ENCODE results near the gene GPHB5. TPM values are rescaled to one million over a fixed set of nuclear protein-coding genes. Genes with fewer than 3 reads are reported as not detected.

GPHB5 gene
- total RNA-seq, 2 experiments from 2014 or later: not detected

DNA sequence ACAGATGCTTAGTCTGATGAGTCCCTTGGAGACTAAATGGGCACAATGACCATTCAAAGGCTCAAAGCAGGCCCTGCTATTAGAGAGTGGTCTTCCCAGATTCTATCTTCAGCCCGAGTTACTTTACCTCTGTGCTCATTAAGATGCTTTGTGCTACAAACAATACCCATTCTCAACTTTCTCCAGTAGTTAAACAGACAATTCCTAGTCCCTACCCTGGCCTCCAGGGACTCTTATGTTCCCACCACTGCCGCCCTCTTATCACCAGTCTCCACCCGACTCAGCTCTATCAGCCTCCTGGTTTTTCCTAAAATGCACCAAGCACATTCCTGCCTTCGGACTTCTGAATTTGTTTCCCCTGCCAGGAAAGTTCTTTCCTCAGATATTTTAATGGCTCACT is 25.6 kb upstream of the GPHB5 start:
- Histone ChIP-seq H3K9me3 (ENCODE audit: low read length) (no peaks in the 10 kb centered on the region), H4K20me1 (ENCODE audit: insufficient read depth, low read length) (no peaks in the 10 kb centered on the region), H3K27ac (ENCODE audit: low read depth, low read length, poor library complexity, severe bottlenecking) (no peak overlapping the region), H3K4me1 (ENCODE audit: insufficient read depth, low read length, poor library complexity, severe bottlenecking) (no peaks in the 10 kb centered on the region), H2AFZ (ENCODE audit: low read length) (no peak overlapping the region), H3K9me2 (ENCODE audit: insufficient read depth, low read length) (no peaks in the 10 kb centered on the region), H3K4me3 (ENCODE audit: low read depth, low read length, poor library complexity, severe bottlenecking) (no peak overlapping the region), H3K4me2 (ENCODE audit: low read length) (no peak overlapping the region), H3K36me3 (ENCODE audit: insufficient read depth, low read length) (no peaks in the 10 kb centered on the region), H3K79me2 (ENCODE audit: insufficient read depth, low read depth, low read length) (no peaks in the 10 kb centered on the region)
- ChIA-PET CTCF (ENCODE audit: unreplicated experiment) (no interaction called here), POLR2A (interaction anchor here (0.6 kb wide), 1 partner anchor 875 kb away, joined by 5 read pairs; no protein-coding TSS in a partner anchor)
- TF ChIP-seq EZH2phosphoT487 (IDR thresholded peaks at IDR 0.05; ENCODE audit: borderline replicate concordance, low read depth, low read length): no peak
- TF ChIP-seq, protein P1, sequence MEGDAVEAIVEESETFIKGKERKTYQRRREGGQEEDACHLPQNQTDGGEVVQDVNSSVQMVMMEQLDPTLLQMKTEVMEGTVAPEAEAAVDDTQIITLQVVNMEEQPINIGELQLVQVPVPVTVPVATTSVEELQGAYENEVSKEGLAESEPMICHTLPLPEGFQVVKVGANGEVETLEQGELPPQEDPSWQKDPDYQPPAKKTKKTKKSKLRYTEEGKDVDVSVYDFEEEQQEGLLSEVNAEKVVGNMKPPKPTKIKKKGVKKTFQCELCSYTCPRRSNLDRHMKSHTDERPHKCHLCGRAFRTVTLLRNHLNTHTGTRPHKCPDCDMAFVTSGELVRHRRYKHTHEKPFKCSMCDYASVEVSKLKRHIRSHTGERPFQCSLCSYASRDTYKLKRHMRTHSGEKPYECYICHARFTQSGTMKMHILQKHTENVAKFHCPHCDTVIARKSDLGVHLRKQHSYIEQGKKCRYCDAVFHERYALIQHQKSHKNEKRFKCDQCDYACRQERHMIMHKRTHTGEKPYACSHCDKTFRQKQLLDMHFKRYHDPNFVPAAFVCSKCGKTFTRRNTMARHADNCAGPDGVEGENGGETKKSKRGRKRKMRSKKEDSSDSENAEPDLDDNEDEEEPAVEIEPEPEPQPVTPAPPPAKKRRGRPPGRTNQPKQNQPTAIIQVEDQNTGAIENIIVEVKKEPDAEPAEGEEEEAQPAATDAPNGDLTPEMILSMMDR (conservative IDR thresholded peaks at IDR 0.05; ENCODE audit: low read length): no peak
- DNase-seq (ENCODE audit: low spot score): no peak
- BruUV-seq (replicated peaks): no TSS peak
- intact Hi-C loops (cut with micrococcal nuclease; ENCODE audit: unreplicated experiment): no loop called here

DNA sequence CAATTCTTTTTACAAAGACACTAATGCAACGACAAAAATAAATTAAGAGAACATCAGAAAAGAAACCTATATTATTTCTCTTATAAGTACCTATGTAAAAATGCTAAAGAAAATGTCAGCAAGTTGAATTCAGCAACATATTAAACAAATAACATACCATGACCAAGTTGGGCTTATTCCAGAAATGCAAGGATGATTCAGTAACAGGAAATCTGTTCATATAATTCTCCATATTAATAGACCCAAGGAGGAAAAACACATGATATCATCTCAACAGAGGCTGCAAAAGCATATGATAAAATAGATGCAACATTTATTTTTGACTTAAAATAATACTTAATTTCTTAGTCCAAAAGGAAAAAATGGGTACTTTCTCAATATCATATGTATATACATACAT is 25.1 kb upstream of the GPHB5 start:
- DNase-seq (ENCODE audit: low spot score): no peak
- BruUV-seq (replicated peaks): no TSS peak
- intact Hi-C loops (cut with micrococcal nuclease; ENCODE audit: unreplicated experiment): no loop called here
- CTCF ChIA-PET (ENCODE audit: unreplicated experiment): no interaction called here
- H3K79me2 ChIP-seq (ENCODE audit: insufficient read depth, low read depth, low read length): no peaks in the 10 kb centered on the region
- no peaks in the 10 kb centered on the region for H4K20me1 ChIP-seq (ENCODE audit: insufficient read depth, low read length)
- no peaks in the 10 kb centered on the region for H3K9me2 ChIP-seq (ENCODE audit: insufficient read depth, low read length)
- H3K4me2 ChIP-seq (ENCODE audit: low read length): no peak overlapping the region
- H2AFZ ChIP-seq (ENCODE audit: low read length): no peak overlapping the region
- H3K4me1 ChIP-seq (ENCODE audit: insufficient read depth, low read length, poor library complexity, severe bottlenecking): no peaks in the 10 kb centered on the region
- no peaks in the 10 kb centered on the region for H3K36me3 ChIP-seq (ENCODE audit: insufficient read depth, low read length)
- H3K27ac ChIP-seq (ENCODE audit: low read depth, low read length, poor library complexity, severe bottlenecking): no peak overlapping the region
- POLR2A ChIA-PET: no interaction called here
- no peak overlapping the region for H3K4me3 ChIP-seq (ENCODE audit: low read depth, low read length, poor library complexity, severe bottlenecking)
- TF ChIP-seq, protein P1 (conservative IDR thresholded peaks at IDR 0.05; ENCODE audit: low read length): no peak
- no peak for TF ChIP-seq EZH2phosphoT487 (IDR thresholded peaks at IDR 0.05; ENCODE audit: borderline replicate concordance, low read depth, low read length)
- no peaks in the 10 kb centered on the region for H3K9me3 ChIP-seq (ENCODE audit: low read length)

DNA sequence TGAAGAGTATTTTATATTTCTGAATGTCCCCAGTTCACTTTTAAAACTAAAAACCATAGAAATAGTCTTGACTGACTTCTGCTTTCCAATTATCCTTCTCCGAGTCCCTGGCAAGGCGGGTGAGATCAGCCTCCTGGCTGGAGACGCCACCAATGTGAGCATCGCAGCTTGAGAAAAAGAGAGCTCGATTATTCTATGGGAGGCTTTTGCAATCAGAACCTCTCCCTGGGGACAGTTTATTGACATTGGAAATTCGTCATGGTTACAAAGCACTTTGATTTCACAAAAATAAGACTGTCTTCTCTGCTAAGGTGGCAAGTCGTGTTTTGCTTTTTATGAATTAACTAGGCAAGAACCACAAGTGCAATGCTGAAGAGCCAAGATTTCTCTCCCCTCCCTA is 23.6 kb upstream of the GPHB5 start:
- no peak for DNase-seq (ENCODE audit: low spot score)
- no TSS peak for BruUV-seq (replicated peaks)
- Histone ChIP-seq H4K20me1 (ENCODE audit: insufficient read depth, low read length) (no peaks in the 10 kb centered on the region), H3K4me2 (ENCODE audit: low read length) (no peak overlapping the region), H2AFZ (ENCODE audit: low read length) (no peak overlapping the region), H3K4me3 (ENCODE audit: low read depth, low read length, poor library complexity, severe bottlenecking) (no peak overlapping the region), H3K36me3 (ENCODE audit: insufficient read depth, low read length) (no peaks in the 10 kb centered on the region), H3K9me2 (ENCODE audit: insufficient read depth, low read length) (no peaks in the 10 kb centered on the region), H3K79me2 (ENCODE audit: insufficient read depth, low read depth, low read length) (no peaks in the 10 kb centered on the region), H3K27ac (ENCODE audit: low read depth, low read length, poor library complexity, severe bottlenecking) (no peak overlapping the region), H3K9me3 (ENCODE audit: low read length) (no peaks in the 10 kb centered on the region), H3K4me1 (ENCODE audit: insufficient read depth, low read length, poor library complexity, severe bottlenecking) (no peaks in the 10 kb centered on the region)
- POLR2A ChIA-PET: interaction anchor here (0.6 kb wide), 2 partner anchors 443 to 687 kb away, joined by 3 read pairs; no protein-coding TSS in a partner anchor
- CTCF ChIA-PET (ENCODE audit: unreplicated experiment): no interaction called here
- TF ChIP-seq, protein P1 (conservative IDR thresholded peaks at IDR 0.05; ENCODE audit: low read length): no peak
- no peak for TF ChIP-seq EZH2phosphoT487 (IDR thresholded peaks at IDR 0.05; ENCODE audit: borderline replicate concordance, low read depth, low read length)
- intact Hi-C loops (cut with micrococcal nuclease; ENCODE audit: unreplicated experiment): no loop called here
